Activated CD4-positive, alpha-beta T cell treated with anti-CD3 and anti-CD28 coated beads for 36 hours (primary cell): ENCODE measurements around the gene TTC28. TPM values are rescaled to one million over a fixed set of nuclear protein-coding genes. Genes with fewer than 3 reads are reported as not detected.
"Not testable (repeated sequence)": the region's sequence is repeated elsewhere in the genome, so short reads cannot be mapped to it uniquely, and the experiment has no call there.

ENCODE experiments used
- ATAC-seq: fragments of 200-7000 bp; cut with Tn5 transposase; one replicate; pipeline ENCODE4 v1.10.0; 2021; ENCODE audit warnings: mild to moderate bottlenecking, moderate library complexity
- CTCF ChIA-PET: fragments of 350-600 bp; sonication (Branson Sonifier 250); formaldehyde crosslinking; loops from one replicate; lab custom pipeline; 2021; ENCODE audit warnings: antibody characterized with exemption; lab: Charles Lee
- POLR2A ChIA-PET: fragments of 350-600 bp; sonication (Branson Sonifier 250); formaldehyde crosslinking; loops from one replicate; lab custom pipeline; 2021; ENCODE audit warnings: antibody characterized with exemption, inconsistent platforms; lab: Charles Lee
- DNase-seq: peaks from one replicate; pipeline ENCODE4 v3.0.0-alpha.2; 2020
- H3K27ac Mint-ChIP-seq: one replicate; pipeline ENCODE4 v1.8.0; 2021; ENCODE audit warnings: mixed read lengths
- H3K27me3 Mint-ChIP-seq: one replicate; pipeline ENCODE4 v1.8.0; 2021; ENCODE audit warnings: mixed read lengths
- H3K36me3 Mint-ChIP-seq: one replicate; pipeline ENCODE4 v1.8.0; 2021; ENCODE audit warnings: low read depth, mixed read lengths
- H3K4me1 Mint-ChIP-seq: one replicate; pipeline ENCODE4 v1.8.0; 2021; ENCODE audit warnings: mixed read lengths
- H3K4me3 Mint-ChIP-seq: one replicate; pipeline ENCODE4 v1.8.0; 2021; ENCODE audit warnings: mild to moderate bottlenecking, moderate library complexity, mixed read lengths
- H3K9me3 Mint-ChIP-seq: one replicate; pipeline ENCODE4 v1.8.0; 2021; ENCODE audit warnings: low read depth, mixed read lengths
- intact Hi-C, 2 experiments: fragments of 100-400 bp; cut with DNase I in 1 of 2; cut with micrococcal nuclease in 1 of 2; formaldehyde crosslinking; loops; one replicate each; pipeline versions ENCODE4 v1.14.2 to v1.15.1; 2022 to 2024; cut with DNase I, micrococcal nuclease
- total RNA-seq, 2 experiments: library from RNA; stranded (reverse); gene quantifications; one replicate each; pipeline ENCODE4 v1.2.3, GENCODE V29; 2021

TTC28 gene
- total RNA-seq, 2 experiments from 2014 or later, result 1.0 to 1.4 TPM

DNA sequence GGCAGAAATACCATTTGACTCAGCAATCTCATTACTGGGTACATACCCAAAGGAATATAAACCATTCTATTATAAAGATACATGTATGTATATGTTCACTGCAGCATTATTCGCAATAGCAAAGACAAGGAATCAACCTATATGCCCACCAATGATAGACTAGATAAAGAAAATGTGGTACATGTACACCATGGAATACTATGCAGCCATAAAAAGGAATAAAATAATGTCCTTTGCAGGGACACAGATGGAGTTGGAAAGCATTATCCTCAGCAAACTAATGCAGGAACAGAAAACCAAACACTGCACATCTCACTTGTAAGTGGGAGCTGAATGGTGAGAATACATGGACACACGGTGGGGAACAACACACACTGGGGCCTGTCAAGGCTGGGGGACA, 167.3 kb downstream of the TTC28 start:
- H3K36me3 Mint-ChIP-seq, H3K4me1 Mint-ChIP-seq, intact Hi-C loops, ATAC-seq, DNase-seq, CTCF ChIA-PET, POLR2A ChIA-PET, H3K4me3 Mint-ChIP-seq, H3K27ac Mint-ChIP-seq: not testable (repeated sequence)
- H3K9me3 Mint-ChIP-seq, result peaks cover 15% of the 10 kb centered on the region
- peaks cover 25% of the 10 kb centered on the region for H3K27me3 Mint-ChIP-seq

DNA sequence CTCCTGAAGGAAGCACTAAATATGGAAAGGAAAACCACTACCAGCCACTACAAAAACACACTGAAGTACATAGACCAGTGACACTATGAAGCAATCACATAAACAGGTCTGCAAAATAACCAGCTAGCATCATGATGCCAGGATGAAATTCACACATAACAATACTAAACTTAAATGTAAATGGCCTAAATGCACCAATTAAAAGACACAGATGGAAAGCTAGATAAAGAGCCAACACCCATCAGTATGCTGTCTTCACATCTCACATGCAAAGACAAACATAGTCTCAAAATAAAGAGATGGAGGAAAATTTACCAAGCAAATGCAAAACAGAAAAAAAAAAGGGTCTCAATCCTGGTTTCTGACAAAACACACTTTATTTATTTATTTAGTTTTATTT, 171.7 kb downstream of the TTC28 start:
- Mint-ChIP-seq H3K36me3 (no peaks in the 10 kb centered on the region), H3K27me3 (peaks cover 22% of the 10 kb centered on the region), H3K9me3 (peaks cover 15% of the 10 kb centered on the region), H3K4me3 (no peak overlapping the region), H3K27ac (no peak overlapping the region), H3K4me1 (no peaks in the 10 kb centered on the region)
- intact Hi-C loops, result no loop called here
- ChIA-PET POLR2A (no interaction called here), CTCF (interaction anchor here (0.7 kb wide), 1 partner anchor 36 kb away, joined by 3 read pairs; no protein-coding TSS in a partner anchor)
- DNase-seq, result no peak
- ATAC-seq, result no peak

DNA sequence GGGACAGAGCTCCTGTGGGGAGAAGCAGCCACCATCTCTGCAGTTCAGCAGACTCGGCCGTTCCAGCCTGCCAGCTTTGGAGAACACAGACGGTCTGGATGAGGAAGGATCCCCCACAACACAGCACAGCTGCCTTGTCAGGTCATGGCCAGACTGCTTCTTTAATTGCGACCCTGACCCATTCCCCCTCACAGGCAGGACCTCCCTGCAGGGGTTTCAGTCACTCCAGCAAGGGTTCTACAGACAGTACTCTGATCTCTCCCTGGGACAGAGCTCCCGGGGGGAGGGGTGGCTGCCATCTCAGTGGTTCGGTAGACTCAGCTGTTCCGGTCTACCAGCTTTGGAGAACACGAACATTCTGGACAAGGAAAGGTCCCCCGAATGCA, 173.5 kb downstream of the TTC28 start:
- Mint-ChIP-seq H3K9me3 (peaks cover 15% of the 10 kb centered on the region), H3K27me3 (peaks cover 24% of the 10 kb centered on the region), H3K4me3 (no peak overlapping the region), H3K4me1 (no peaks in the 10 kb centered on the region), H3K36me3 (no peaks in the 10 kb centered on the region), H3K27ac (no peak overlapping the region)
- ChIA-PET POLR2A (no interaction called here), CTCF (interaction anchor here (0.6 kb wide), 1 partner anchor 834 kb away, joined by 3 read pairs; no protein-coding TSS in a partner anchor)
- no peak for DNase-seq
- no peak for ATAC-seq
- intact Hi-C loops, result no loop called here

DNA sequence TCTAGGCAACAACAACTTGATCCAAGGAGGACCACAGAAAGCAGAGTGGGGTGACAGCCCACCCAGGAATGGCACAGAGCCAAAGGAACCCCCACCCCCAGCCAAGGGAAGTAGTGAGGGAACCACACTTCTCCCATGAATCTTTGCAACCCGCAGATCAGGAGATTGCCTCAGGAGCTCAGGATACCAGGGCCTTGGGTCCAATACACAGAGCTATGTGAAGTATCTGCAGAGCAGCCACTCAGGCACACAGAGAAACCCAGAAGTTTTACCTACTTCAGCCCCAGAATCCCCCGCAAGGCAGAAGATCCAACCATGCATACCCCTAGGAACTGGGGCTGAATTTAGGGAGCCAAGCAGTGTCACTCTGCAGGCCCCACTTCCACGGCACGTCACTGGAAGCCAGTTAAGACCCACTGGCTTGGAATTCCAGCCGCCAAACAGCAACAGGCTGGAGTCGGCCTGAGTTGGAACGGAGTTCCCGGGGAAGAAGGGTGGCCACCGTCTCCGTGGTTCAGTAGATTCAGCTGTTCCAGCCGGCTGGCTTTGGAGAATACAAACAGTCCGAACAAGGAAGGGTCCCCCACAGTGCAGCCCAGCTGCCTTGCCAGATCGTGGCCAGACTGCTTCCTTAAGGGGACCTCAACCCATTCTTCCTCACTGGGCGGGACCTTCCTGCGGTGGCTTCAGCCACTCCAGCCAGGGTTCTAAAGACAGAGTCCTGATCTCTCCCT, 174.1 kb downstream of the TTC28 start:
- peaks cover 11% of the 10 kb centered on the region for H3K9me3 Mint-ChIP-seq
- H3K27ac Mint-ChIP-seq, result no peak overlapping the region
- DNase-seq (no peak), ATAC-seq (no peak)
- CTCF ChIA-PET, result interaction anchor here (0.6 kb wide), 2 partner anchors 176 to 833 kb away, joined by 3 read pairs; no protein-coding TSS in a partner anchor
- no peaks in the 10 kb centered on the region for H3K36me3 Mint-ChIP-seq
- no peaks in the 10 kb centered on the region for H3K4me1 Mint-ChIP-seq
- H3K27me3 Mint-ChIP-seq, result peaks cover 23% of the 10 kb centered on the region
- POLR2A ChIA-PET, result no interaction called here
- intact Hi-C loops, result no loop called here
- H3K4me3 Mint-ChIP-seq, result no peak overlapping the region

DNA sequence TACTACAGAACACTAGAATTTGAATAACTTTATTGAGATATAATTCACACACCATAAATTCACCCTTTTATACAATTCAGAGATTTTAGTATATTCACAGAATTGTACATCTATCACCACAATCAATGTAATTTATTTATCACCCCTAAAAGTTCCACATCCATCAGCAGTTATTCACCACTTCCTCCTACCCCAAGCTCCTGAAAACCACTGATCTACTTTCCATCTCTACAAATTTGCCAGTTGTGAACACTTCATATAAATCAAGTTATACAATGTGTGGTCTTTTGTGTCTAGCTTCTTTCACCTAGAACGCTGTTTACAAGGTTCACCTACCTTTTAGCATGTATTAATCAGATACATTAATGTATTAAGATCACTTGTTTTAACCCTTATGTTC, 179.6 kb downstream of the TTC28 start:
- ChIA-PET POLR2A (no interaction called here), CTCF (interaction anchor here (0.9 kb wide), 1 partner anchor 11 kb away, joined by 3 read pairs; no protein-coding TSS in a partner anchor)
- Mint-ChIP-seq H3K36me3 (no peaks in the 10 kb centered on the region), H3K9me3 (no peaks in the 10 kb centered on the region), H3K4me1 (no peaks in the 10 kb centered on the region), H3K27ac (no peak overlapping the region), H3K27me3 (peaks cover 27% of the 10 kb centered on the region), H3K4me3 (no peak overlapping the region)
- DNase-seq, result no peak
- intact Hi-C loops, result no loop called here
- no peak for ATAC-seq

DNA sequence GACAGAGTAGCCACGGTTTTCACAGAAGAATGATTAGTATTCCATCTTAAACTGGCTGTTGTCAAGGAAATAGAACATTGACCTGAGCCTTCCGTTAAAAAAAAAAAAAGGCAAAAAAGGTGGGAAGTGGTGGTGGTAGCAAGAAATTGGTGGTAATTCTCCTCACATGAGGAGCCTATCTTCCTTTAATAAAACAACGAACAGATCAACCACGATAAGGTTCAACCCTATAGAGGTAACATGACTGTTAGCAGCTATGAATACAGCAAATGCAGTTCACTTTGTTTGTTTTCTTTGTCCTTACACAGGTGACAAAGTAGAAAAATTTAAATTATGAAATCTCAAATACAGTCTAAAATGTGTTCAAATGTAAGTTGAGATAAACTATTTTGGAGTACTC, 181.6 kb downstream of the TTC28 start:
- no peak for DNase-seq
- Mint-ChIP-seq H3K4me1 (no peaks in the 10 kb centered on the region), H3K27ac (no peak overlapping the region), H3K36me3 (no peaks in the 10 kb centered on the region), H3K4me3 (no peak overlapping the region), H3K9me3 (no peaks in the 10 kb centered on the region), H3K27me3 (peaks cover 33% of the 10 kb centered on the region)
- ChIA-PET CTCF (interaction anchor here (0.6 kb wide), 1 partner anchor 1677 kb away, joined by 3 read pairs; no protein-coding TSS in a partner anchor), POLR2A (interaction anchor here (0.7 kb wide), 1 partner anchor 1900 kb away, joined by 8 read pairs; no protein-coding TSS in a partner anchor)
- intact Hi-C loops, result no loop called here
- ATAC-seq, result no peak

DNA sequence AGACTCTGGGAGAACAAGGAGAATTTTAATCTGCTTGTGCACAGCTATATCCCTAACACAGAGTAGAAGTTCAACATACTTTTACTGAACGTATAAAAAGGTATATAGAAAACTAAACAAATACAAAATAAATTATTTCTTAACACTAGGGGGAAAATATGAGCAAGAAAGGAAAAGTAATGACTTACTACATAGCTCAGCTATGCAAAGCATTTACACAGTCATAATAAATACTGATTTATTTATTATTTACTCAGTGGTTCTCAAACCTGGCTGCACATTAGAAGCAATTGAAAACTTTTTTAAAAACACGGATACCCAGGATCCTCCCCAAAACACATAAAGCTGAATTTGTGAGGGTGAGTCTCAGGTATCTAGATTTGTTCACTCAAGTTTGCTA, 182.5 kb downstream of the TTC28 start:
- no peaks in the 10 kb centered on the region for H3K4me1 Mint-ChIP-seq
- intact Hi-C loops, result no loop called here
- ChIA-PET CTCF (interaction anchor here (1.3 kb wide), 2 partner anchors 29 to 98 kb away, joined by 3 read pairs; no protein-coding TSS in a partner anchor), POLR2A (no interaction called here)
- H3K36me3 Mint-ChIP-seq, result no peaks in the 10 kb centered on the region
- no peak for DNase-seq
- H3K4me3 Mint-ChIP-seq, result no peak overlapping the region
- H3K27ac Mint-ChIP-seq, result no peak overlapping the region
- peaks cover 34% of the 10 kb centered on the region for H3K27me3 Mint-ChIP-seq
- no peak for ATAC-seq
- H3K9me3 Mint-ChIP-seq, result no peaks in the 10 kb centered on the region

DNA sequence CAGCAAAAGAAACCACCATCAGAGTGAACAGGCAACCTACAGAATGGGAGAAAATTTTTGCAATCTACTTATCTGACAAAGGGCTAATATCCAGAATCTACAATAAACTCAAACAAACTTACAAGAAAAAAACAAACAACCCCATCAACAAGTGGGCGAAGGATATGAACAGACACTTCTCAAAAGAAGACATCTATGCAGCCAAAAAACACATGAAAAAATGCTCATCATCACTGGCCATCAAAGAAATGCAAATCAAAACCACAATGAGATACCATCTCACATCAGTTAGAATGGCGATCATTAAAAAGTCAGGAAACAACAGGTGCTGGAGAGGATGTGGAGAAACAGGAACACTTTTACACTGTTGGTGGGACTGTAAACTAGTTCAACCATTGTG, 188.4 kb downstream of the TTC28 start:
- CTCF ChIA-PET, H3K36me3 Mint-ChIP-seq, POLR2A ChIA-PET, H3K4me1 Mint-ChIP-seq, ATAC-seq, intact Hi-C loops, H3K27ac Mint-ChIP-seq, H3K4me3 Mint-ChIP-seq, DNase-seq, H3K9me3 Mint-ChIP-seq: not testable (repeated sequence)
- peaks cover 24% of the 10 kb centered on the region for H3K27me3 Mint-ChIP-seq

DNA sequence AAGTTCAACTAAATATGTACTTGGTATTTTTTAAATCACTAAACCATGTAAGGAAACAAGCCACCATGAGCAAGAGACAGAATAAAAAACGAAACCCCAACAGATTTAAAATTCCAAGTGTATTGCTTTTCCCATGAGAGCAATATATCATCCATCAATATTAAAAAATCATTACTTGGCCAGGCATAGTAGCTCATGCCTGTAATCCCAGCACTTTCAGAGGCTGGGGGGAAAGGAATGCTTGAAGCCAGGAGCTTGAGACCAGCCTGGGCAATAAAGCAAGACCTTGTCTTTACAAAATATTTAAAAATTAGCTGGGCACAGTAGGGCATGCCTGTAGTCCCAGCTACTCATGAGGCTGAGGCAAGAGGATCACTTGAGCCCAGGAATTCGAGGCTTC, 190.8 kb downstream of the TTC28 start:
- ChIA-PET CTCF (interaction anchor here (0.7 to 1.1 kb wide), 3 partner anchors 11 to 410 kb away, joined by 3 read pairs; no protein-coding TSS in a partner anchor), POLR2A (no interaction called here)
- Mint-ChIP-seq H3K27ac (no peak overlapping the region), H3K36me3 (no peaks in the 10 kb centered on the region), H3K4me1 (no peaks in the 10 kb centered on the region), H3K27me3 (peaks cover 18% of the 10 kb centered on the region), H3K9me3 (no peaks in the 10 kb centered on the region), H3K4me3 (no peak overlapping the region)
- no peak for ATAC-seq
- intact Hi-C loops, result no loop called here
- no peak for DNase-seq

DNA sequence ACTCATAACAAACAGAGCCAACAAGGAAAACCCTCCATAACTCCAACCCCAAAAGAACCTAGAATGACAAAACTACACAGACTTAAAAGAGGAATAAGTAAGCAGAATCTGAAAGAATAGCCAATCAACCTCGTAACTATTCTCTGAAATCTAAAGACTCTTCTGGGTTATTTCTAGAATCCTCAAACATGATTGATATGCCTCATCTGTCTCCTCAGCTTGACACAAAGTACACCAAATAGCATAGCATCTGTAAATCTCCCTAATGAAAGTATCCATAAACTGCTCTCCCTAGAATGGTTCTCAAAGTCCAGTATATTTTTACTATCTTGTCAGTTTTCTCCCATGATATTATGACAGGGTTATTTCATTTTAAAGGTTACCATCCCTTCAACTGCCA, 195.0 kb downstream of the TTC28 start:
- ATAC-seq, result no peak
- Mint-ChIP-seq H3K4me3 (no peak overlapping the region), H3K27me3 (peaks cover 15% of the 10 kb centered on the region), H3K27ac (no peak overlapping the region), H3K9me3 (no peaks in the 10 kb centered on the region), H3K4me1 (no peaks in the 10 kb centered on the region), H3K36me3 (no peaks in the 10 kb centered on the region)
- intact Hi-C loops, result no loop called here
- ChIA-PET POLR2A (no interaction called here), CTCF (no interaction called here)
- DNase-seq, result no peak

DNA sequence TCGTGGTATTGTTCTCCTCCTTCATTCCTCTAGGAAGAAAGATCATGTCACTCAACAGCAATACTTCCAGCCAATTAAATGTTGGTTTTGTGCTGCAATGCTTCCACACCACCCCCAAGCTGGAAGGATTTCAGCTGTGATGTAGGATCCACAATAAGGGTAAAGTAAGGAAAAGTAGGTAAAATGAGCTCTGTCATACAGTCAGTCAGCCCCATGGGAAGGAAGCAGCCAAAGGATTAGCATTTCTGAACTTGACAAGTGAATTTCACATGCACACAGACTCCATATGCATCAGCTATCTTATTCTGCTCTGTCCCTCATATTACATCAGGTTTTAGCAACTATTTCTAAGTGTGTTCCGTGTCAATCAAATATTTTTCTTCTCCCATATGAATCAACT, 197.9 kb downstream of the TTC28 start:
- DNase-seq (no peak), ATAC-seq (no peak)
- Mint-ChIP-seq H3K9me3 (no peaks in the 10 kb centered on the region), H3K27ac (no peak overlapping the region), H3K36me3 (no peaks in the 10 kb centered on the region), H3K27me3 (peaks cover 15% of the 10 kb centered on the region), H3K4me3 (no peak overlapping the region), H3K4me1 (no peaks in the 10 kb centered on the region)
- intact Hi-C loops, result no loop called here
- POLR2A ChIA-PET, result no interaction called here
- CTCF ChIA-PET, result no interaction called here
